Parathyroid adenoma (tissue), 2 donors: ENCODE data around the gene CD9.

Experiments
- H2AFZ ChIP-seq: fragments of 300-600 bp; sonication (generic); one replicate; pipeline ENCODE4 v1.7.0; 2017; ENCODE audit warnings: antibody characterized with exemption, mild to moderate bottlenecking
- H3K27ac ChIP-seq: fragments of 300-600 bp; sonication (generic); one replicate; pipeline ENCODE4 v1.7.0; 2017
- H3K27me3 ChIP-seq: fragments of 300-600 bp; sonication (generic); one replicate; pipeline ENCODE4 v1.7.0; 2017; ENCODE audit warnings: low read length; ENCODE audit not compliant: control insufficient read depth, insufficient read depth
- H3K36me3 ChIP-seq: fragments of 300-600 bp; sonication (generic); one replicate; pipeline ENCODE4 v1.7.0; 2017; ENCODE audit warnings: low read length; ENCODE audit not compliant: control insufficient read depth, insufficient read depth
- H3K4me1 ChIP-seq: fragments of 300-600 bp; sonication (generic); one replicate; pipeline ENCODE4 v1.7.0; 2017; ENCODE audit warnings: control low read depth
- H3K4me2 ChIP-seq: fragments of 300-600 bp; sonication (generic); one replicate; pipeline ENCODE4 v1.7.0; 2017; ENCODE audit warnings: low read length
- H3K4me3 ChIP-seq: fragments of 300-600 bp; sonication (generic); one replicate; pipeline ENCODE4 v1.7.0; 2017; ENCODE audit warnings: low read depth, low read length
- H3K79me2 ChIP-seq: fragments of 300-600 bp; sonication (generic); one replicate; pipeline ENCODE4 v1.7.0; 2017; ENCODE audit warnings: control low read depth
- H3K9ac ChIP-seq: fragments of 300-600 bp; sonication (generic); one replicate; pipeline ENCODE4 v1.7.0; 2017; ENCODE audit warnings: mild to moderate bottlenecking
- H3K9me3 ChIP-seq: fragments of 300-600 bp; sonication (generic); one replicate; pipeline ENCODE4 v1.7.0; 2017; ENCODE audit warnings: low read length; ENCODE audit not compliant: control insufficient read depth
- TF ChIP-seq, protein P1 (sequence below): fragments of 300-600 bp; sonication (generic); IDR thresholded peaks from one replicate; pipeline ENCODE4 v1.7.0; 2017; ENCODE audit warnings: antibody characterized with exemption, mild to moderate bottlenecking
- donor health status: primary hyperparathyroidism.

The CD9 gene

DNA sequence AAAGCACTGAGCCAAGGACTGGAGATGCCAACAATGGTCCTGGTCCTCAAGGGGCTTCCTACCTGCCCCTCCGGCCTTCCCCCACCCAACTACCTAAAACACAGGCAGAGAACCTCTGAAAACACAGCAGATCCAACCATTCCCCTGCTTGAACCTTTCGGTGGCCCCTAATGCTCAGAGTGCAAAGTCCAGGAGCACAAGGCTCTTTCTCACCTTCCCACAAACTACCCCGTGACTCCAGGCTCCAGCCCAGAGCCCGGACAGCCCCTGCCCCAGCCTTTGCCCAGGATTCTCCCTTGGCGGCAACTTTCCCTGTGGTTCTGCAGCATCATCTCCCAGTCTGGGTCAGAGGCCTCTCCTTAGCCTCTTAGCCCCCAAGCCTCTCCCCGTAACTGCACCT is 1.6 kb upstream of the CD9 start:
- no peaks in the 10 kb centered on the region for H3K36me3 ChIP-seq
- TF ChIP-seq, protein P1, sequence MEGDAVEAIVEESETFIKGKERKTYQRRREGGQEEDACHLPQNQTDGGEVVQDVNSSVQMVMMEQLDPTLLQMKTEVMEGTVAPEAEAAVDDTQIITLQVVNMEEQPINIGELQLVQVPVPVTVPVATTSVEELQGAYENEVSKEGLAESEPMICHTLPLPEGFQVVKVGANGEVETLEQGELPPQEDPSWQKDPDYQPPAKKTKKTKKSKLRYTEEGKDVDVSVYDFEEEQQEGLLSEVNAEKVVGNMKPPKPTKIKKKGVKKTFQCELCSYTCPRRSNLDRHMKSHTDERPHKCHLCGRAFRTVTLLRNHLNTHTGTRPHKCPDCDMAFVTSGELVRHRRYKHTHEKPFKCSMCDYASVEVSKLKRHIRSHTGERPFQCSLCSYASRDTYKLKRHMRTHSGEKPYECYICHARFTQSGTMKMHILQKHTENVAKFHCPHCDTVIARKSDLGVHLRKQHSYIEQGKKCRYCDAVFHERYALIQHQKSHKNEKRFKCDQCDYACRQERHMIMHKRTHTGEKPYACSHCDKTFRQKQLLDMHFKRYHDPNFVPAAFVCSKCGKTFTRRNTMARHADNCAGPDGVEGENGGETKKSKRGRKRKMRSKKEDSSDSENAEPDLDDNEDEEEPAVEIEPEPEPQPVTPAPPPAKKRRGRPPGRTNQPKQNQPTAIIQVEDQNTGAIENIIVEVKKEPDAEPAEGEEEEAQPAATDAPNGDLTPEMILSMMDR = no peak
- no peak overlapping the region for H3K9ac ChIP-seq
- no peak overlapping the region for H3K4me3 ChIP-seq
- no peak overlapping the region for H3K4me2 ChIP-seq
- H3K79me2 ChIP-seq = peaks cover 33% of the 10 kb centered on the region
- H3K27me3 ChIP-seq = no peaks in the 10 kb centered on the region
- H3K9me3 ChIP-seq = no peaks in the 10 kb centered on the region
- H2AFZ ChIP-seq = no peak overlapping the region
- H3K4me1 ChIP-seq = peaks cover 34% of the 10 kb centered on the region
- peak overlapping the region; percentile 99 for H3K27ac ChIP-seq

DNA sequence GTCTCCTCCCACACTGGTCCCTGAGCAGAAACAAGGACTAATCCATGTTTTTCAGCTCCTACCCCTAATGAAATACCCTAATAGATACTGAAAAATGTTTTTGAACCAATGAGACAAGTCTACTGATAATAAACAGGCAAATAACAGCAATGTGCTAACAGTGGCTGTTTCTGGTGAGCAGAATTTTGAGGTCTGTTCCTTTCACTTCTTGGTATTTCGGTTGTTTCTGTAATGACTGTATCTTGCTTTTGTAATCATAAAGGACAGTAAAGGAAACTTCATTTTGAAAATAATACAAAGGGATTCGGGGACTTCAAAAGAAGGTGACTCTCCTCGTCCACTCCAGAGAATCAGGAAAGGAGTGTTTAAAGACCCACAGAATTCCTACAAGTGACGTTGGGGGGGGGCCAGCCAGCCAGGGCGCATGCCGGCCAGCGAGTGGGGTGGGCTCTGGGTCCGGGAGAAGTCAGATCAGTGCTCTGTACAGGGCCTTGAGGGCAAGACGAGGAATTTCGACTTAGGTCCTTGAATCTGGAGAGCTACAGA is 1.1 kb upstream of the CD9 start:
- peaks cover 38% of the 10 kb centered on the region for H3K4me1 ChIP-seq
- H2AFZ ChIP-seq = peak overlapping the region; percentile 91
- H3K27me3 ChIP-seq = no peaks in the 10 kb centered on the region
- H3K4me3 ChIP-seq = no peak overlapping the region
- peak overlapping the region; percentile 99 for H3K27ac ChIP-seq
- TF ChIP-seq, protein P1 = no peak
- H3K9ac ChIP-seq = no peak overlapping the region
- H3K4me2 ChIP-seq = no peak overlapping the region
- H3K9me3 ChIP-seq = no peaks in the 10 kb centered on the region
- H3K36me3 ChIP-seq = no peaks in the 10 kb centered on the region
- peaks cover 38% of the 10 kb centered on the region for H3K79me2 ChIP-seq

DNA sequence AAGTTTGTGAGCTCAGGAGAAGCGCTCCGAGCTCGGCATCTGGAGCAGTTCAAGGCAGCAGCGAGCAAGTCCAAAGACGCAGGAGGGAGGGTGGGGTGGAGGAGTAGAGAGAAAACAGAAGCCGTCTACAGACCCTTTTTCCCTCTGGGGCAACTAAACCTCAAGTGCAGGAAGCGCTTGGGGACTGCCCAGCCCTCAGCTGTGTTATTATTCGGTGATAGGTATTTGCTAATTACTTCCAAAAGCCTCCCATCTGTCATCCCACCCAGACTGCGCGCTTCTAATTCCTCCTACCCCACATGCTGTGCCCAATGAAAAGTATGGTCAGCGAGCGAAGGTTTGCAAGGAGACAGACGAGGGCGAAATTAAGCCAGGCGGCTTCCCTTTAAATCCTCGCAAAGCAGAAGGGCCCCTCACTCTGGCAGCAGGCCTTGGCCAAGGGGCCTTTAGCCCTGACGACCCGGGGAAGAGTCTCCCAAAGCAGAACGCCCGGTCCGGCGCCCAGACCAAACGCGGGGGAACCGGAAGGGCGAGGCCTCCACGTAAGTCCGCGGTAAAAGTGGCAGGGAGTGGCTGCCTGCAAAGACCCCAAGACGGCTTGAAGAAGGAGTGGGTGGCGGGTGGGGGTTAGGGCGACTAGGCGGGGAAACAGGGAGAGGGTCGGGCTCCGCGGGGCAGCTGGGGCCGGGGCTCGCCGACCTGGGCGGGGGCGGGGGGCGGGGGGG is 507 bp upstream of the CD9 start:
- peaks cover 44% of the 10 kb centered on the region for H3K4me1 ChIP-seq
- H3K9ac ChIP-seq = peak overlapping the region; percentile 68
- H3K27me3 ChIP-seq = no peaks in the 10 kb centered on the region
- peak overlapping the region; percentile 73 for H3K4me2 ChIP-seq
- peaks cover 43% of the 10 kb centered on the region for H3K79me2 ChIP-seq
- no peaks in the 10 kb centered on the region for H3K9me3 ChIP-seq
- H2AFZ ChIP-seq = peak overlapping the region; percentile 91
- peak overlapping the region; percentile 57 for H3K4me3 ChIP-seq
- TF ChIP-seq, protein P1 = no peak
- no peaks in the 10 kb centered on the region for H3K36me3 ChIP-seq
- peak overlapping the region; percentile 99 for H3K27ac ChIP-seq

DNA sequence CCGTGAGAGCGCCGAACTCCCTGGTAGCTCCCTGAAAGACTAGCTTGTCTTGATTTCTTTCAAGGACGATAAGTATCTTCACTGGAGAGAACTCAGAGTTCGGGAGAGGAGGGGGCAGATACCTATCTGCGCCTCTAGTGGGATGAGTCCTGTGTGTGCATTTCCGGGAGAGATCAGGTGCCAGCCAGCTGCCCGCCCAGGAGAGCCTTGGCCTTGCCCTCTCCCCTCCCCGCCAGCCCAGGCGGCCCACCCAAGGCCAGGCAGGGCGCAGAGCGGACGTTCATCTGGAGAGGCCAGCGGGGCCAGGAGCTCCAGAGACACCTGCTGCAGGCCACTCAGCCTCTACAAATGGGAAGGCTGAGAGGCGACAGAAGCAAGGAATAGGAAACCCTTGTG is 1.0 kb downstream of the CD9 start:
- peak overlapping the region; percentile 100 for H3K9ac ChIP-seq
- peak overlapping the region; percentile 99 for H3K4me3 ChIP-seq
- peak overlapping the region; percentile 90 for H3K4me2 ChIP-seq
- peaks cover 56% of the 10 kb centered on the region for H3K4me1 ChIP-seq
- H3K27me3 ChIP-seq = no peaks in the 10 kb centered on the region
- peaks cover 53% of the 10 kb centered on the region for H3K79me2 ChIP-seq
- H3K36me3 ChIP-seq = no peaks in the 10 kb centered on the region
- H2AFZ ChIP-seq = no peak overlapping the region
- TF ChIP-seq, protein P1 = peak; percentile 19
- peak overlapping the region; percentile 99 for H3K27ac ChIP-seq
- no peaks in the 10 kb centered on the region for H3K9me3 ChIP-seq

DNA sequence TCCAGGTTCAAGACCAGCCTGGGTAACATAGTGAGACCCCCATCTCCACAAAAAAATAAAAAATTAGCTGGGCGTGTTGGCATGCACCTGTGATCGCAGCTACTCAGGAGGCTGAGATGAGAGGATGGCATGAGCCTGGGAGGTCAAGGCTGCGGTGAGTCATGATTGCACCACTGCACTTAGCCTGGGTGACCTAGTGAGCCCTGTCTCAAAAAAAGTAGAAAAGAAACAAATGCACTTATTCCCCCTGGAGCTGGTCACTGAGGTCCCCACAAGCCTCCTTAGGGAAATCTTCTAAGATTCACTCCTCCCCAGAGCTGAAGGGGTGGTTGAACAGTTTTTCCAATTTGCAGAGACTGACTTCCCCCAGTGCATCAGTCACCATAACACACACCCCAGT is 1.6 kb downstream of the CD9 start:
- Histone ChIP-seq H3K9ac (peak overlapping the region; percentile 100), H3K36me3 (no peaks in the 10 kb centered on the region), H3K27ac (peak overlapping the region; percentile 99), H2AFZ (no peak overlapping the region), H3K4me2 (peak overlapping the region; percentile 90), H3K4me3 (peak overlapping the region; percentile 99), H3K9me3 (no peaks in the 10 kb centered on the region), H3K4me1 (peaks cover 62% of the 10 kb centered on the region), H3K27me3 (no peaks in the 10 kb centered on the region), H3K79me2 (peaks cover 59% of the 10 kb centered on the region)
- TF ChIP-seq, protein P1 = no peak
